Naive thymus-derived CD4-positive, alpha-beta T cell (primary cell): ENCODE data around the gene BANK1. TPM values are rescaled to one million over a fixed set of nuclear protein-coding genes. Genes with fewer than 3 reads are reported as not detected.

Experiments used
- ATAC-seq: fragments of 150-1000 bp; cut with Tn5 transposase; 2 replicates; pipeline ENCODE4 v1.10.0; 2021; ENCODE audit warnings: mild to moderate bottlenecking, moderate library complexity
- CTCF ChIA-PET: fragments of 350-600 bp; sonication (Branson Sonifier 250); formaldehyde crosslinking; loops from one replicate; lab custom pipeline; 2021; ENCODE audit warnings: antibody characterized with exemption; lab: Charles Lee
- POLR2A ChIA-PET: fragments of 350-600 bp; sonication (Branson Sonifier 250); formaldehyde crosslinking; loops from one replicate; lab custom pipeline; 2021; ENCODE audit warnings: antibody characterized with exemption, inconsistent platforms; lab: Charles Lee
- DNase-seq, 9 donors: peaks; one replicate each; pipeline versions ENCODE4 v3.0.0 to v3.0.0-alpha.2; 2020 to 2022; ENCODE audit warnings: mixed read lengths in 1 of 9
- H3K27ac ChIP-seq: one replicate; pipeline ENCODE4 v1.7.0; 2013; ENCODE audit warnings: mild to moderate bottlenecking, low read depth, low read length, moderate library complexity
- H3K27me3 ChIP-seq, 2 donors: one replicate each; pipeline ENCODE4 v1.7.0; 2013; ENCODE audit warnings: low read length in 2 of 2, mild to moderate bottlenecking in 2 of 2, moderate library complexity in 2 of 2; ENCODE audit not compliant: control insufficient read depth in 2 of 2, insufficient read depth in 2 of 2
- H3K36me3 ChIP-seq, 3 experiments: 1 replicate in 2 of 3; 2 replicates in 1 of 3; pipeline ENCODE4 v1.7.0; 2013; ENCODE audit warnings: low read length in 3 of 3, mild to moderate bottlenecking in 3 of 3, moderate library complexity in 1 of 3; ENCODE audit not compliant: insufficient read depth in 3 of 3, control insufficient read depth in 2 of 3
- H3K4me1 ChIP-seq, 2 donors: one replicate each; pipeline ENCODE4 v1.7.0; 2013; ENCODE audit warnings: low read length in 2 of 2, mild to moderate bottlenecking in 2 of 2, moderate library complexity in 1 of 2; ENCODE audit not compliant: control insufficient read depth in 2 of 2, insufficient read depth in 2 of 2
- H3K4me3 ChIP-seq: 2 replicates; pipeline ENCODE4 v1.7.0; 2013; ENCODE audit warnings: mild to moderate bottlenecking, low read length
- H3K9me3 ChIP-seq, 3 experiments: 1 replicate in 2 of 3; 2 replicates in 1 of 3; pipeline ENCODE4 v1.7.0; 2013; ENCODE audit warnings: low read length in 3 of 3; ENCODE audit not compliant: control insufficient read depth in 2 of 3
- H3K27ac Mint-ChIP-seq, 9 donors: one replicate each; pipeline ENCODE4 v1.8.0; 2020 to 2022; ENCODE audit warnings: mixed read lengths in 9 of 9, mild to moderate bottlenecking in 8 of 9, moderate library complexity in 5 of 9, inconsistent platforms in 2 of 9
- H3K27me3 Mint-ChIP-seq, 5 donors: one replicate each; pipeline ENCODE4 v1.8.0; 2021 to 2022; ENCODE audit warnings: mixed read lengths in 5 of 5, mild to moderate bottlenecking in 1 of 5
- H3K36me3 Mint-ChIP-seq, 5 donors: one replicate each; pipeline ENCODE4 v1.8.0; 2020 to 2022; ENCODE audit warnings: mixed read lengths in 5 of 5, mild to moderate bottlenecking in 3 of 5, inconsistent platforms in 1 of 5
- H3K4me1 Mint-ChIP-seq, 7 donors: one replicate each; pipeline ENCODE4 v1.8.0; 2020 to 2022; ENCODE audit warnings: mixed read lengths in 7 of 7, mild to moderate bottlenecking in 3 of 7, inconsistent platforms in 1 of 7
- H3K4me3 Mint-ChIP-seq, 10 donors: one replicate each; pipeline ENCODE4 v1.8.0; 2020 to 2022; ENCODE audit warnings: mild to moderate bottlenecking in 10 of 10, mixed read lengths in 10 of 10, moderate library complexity in 6 of 10, inconsistent platforms in 2 of 10
- H3K9me3 Mint-ChIP-seq, 11 donors: one replicate each; pipeline ENCODE4 v1.8.0; 2020 to 2022; ENCODE audit warnings: mixed read lengths in 11 of 11, mild to moderate bottlenecking in 4 of 11, inconsistent platforms in 1 of 11, moderate library complexity in 1 of 11
- intact Hi-C, 2 donors: fragments of 100-400 bp; cut with micrococcal nuclease; formaldehyde crosslinking; loops; one replicate each; pipeline ENCODE4 v1.15.1; 2023
- polyA plus RNA-seq, 2 donors: library from polyadenylated mRNA; unstranded; fragments of 300-500 nt; fragmentation: Illumina TruSeq; gene quantifications; one replicate each; pipeline ENCODE4 v1.2.3, GENCODE V29; 2021
- total RNA-seq, 6 experiments: library from RNA in 5 of 6; stranded (reverse) in 5 of 6; gene quantifications; 1 replicate in 5 of 6; 2 replicates in 1 of 6; pipeline ENCODE4 v1.2.3 and lab custom pipeline; 2021 to 2026

The BANK1 gene
- total and polyA plus RNA-seq, 7 experiments from 2014 or later = 0.22 to 8.3 (median 0.54) TPM

DNA sequence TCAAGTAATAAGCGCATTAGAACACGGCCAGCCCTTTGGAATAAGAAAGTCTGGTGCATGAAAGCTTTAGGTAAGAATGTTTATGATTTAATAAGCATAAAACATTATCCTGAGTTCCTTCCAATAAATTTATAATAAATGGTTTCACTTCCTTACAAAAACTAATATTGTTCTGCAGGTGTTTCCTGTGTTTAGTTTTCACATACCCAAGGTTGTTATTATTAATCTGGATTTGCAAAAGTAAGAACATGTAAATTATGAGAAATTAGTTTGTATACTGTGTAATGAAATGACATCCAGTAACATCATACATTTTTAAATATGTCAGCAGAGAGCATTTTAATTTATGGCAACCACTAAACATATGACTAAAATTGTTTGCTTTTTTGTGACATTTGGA lies 72.1 kb downstream of the BANK1 start:
- Mint-ChIP-seq H3K27me3 (peaks cover 0 to 26% (median 9%) of the 10 kb centered on the region in 5 donors), H3K27ac (no peak overlapping the region), H3K4me1 (no peaks in the 10 kb centered on the region), H3K36me3 (no peaks in the 10 kb centered on the region), H3K4me3 (no peak overlapping the region), H3K9me3 (peaks cover 0 to 4% (median 0%) of the 10 kb centered on the region in 11 donors)
- H3K4me3 ChIP-seq = no peak overlapping the region
- H3K27me3 ChIP-seq = no peaks in the 10 kb centered on the region
- H3K27ac ChIP-seq = no peak overlapping the region
- DNase-seq (no peak), ATAC-seq (no peak)
- no peaks in the 10 kb centered on the region for H3K4me1 ChIP-seq
- H3K36me3 ChIP-seq = no peaks in the 10 kb centered on the region
- ChIA-PET POLR2A (no interaction called here), CTCF (no interaction called here)
- no peaks in the 10 kb centered on the region for H3K9me3 ChIP-seq
- intact Hi-C loops = no loop called here

- intact Hi-C loops = no loop called here
- H3K4me1 Mint-ChIP-seq = no peaks in the 10 kb centered on the region
- no peaks in the 10 kb centered on the region for H3K4me1 ChIP-seq
- no peak for ATAC-seq
- H3K27ac Mint-ChIP-seq = no peak overlapping the region
- no peak overlapping the region for H3K27ac ChIP-seq
- ChIA-PET CTCF (no interaction called here), POLR2A (no interaction called here)
- H3K4me3 Mint-ChIP-seq = no peak overlapping the region
- DNase-seq = no peak
- no peaks in the 10 kb centered on the region for H3K27me3 ChIP-seq
- H3K9me3 ChIP-seq = no peaks in the 10 kb centered on the region
- peaks cover 0 to 4% (median 0%) of the 10 kb centered on the region in 11 donors for H3K9me3 Mint-ChIP-seq
- H3K4me3 ChIP-seq = no peak overlapping the region
- no peaks in the 10 kb centered on the region for H3K36me3 Mint-ChIP-seq
- H3K27me3 Mint-ChIP-seq = peaks cover 0 to 15% (median 4%) of the 10 kb centered on the region in 5 donors
- no peaks in the 10 kb centered on the region for H3K36me3 ChIP-seq
Observed at GRCh38 chr4:101864660-101865059, 74.1 kb downstream of the BANK1 start.

DNA sequence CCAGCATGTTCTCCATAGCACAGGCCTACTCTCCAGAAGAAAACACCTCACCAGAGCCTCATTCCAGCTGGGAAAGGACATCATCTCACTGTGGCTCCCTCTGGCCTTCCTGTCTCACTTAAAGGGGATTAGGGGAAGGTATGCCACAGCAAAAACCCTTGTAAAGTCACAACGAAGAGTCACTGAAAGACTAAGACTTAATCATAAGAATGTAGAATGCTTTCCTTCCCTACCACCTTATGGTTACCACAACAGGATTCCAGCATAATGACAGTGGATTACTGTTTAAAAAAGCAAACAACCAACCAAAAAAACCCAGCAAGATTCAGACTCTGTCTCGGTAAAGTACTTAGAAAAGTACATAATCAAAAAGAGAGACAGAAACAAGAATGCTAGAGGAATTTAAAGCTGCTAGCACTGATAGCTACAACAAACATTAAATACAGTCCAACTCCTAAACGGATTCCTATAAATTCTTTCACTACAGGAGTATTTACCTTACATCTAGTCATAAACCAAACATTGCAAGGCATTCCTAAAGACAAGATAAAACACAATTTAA lies 75.1 kb downstream of the BANK1 start:
- Mint-ChIP-seq H3K27me3 (peaks cover 0 to 14% (median 4%) of the 10 kb centered on the region in 5 donors), H3K4me1 (no peaks in the 10 kb centered on the region), H3K9me3 (peaks cover 0 to 4% (median 0%) of the 10 kb centered on the region in 11 donors), H3K27ac (no peak overlapping the region), H3K4me3 (no peak overlapping the region), H3K36me3 (no peaks in the 10 kb centered on the region)
- DNase-seq (no peak), ATAC-seq (no peak)
- ChIA-PET POLR2A (no interaction called here), CTCF (no interaction called here)
- H3K27me3 ChIP-seq = no peaks in the 10 kb centered on the region
- no peak overlapping the region for H3K27ac ChIP-seq
- H3K36me3 ChIP-seq = no peaks in the 10 kb centered on the region
- intact Hi-C loops = no loop called here
- H3K9me3 ChIP-seq = no peaks in the 10 kb centered on the region
- no peak overlapping the region for H3K4me3 ChIP-seq
- no peaks in the 10 kb centered on the region for H3K4me1 ChIP-seq

DNA sequence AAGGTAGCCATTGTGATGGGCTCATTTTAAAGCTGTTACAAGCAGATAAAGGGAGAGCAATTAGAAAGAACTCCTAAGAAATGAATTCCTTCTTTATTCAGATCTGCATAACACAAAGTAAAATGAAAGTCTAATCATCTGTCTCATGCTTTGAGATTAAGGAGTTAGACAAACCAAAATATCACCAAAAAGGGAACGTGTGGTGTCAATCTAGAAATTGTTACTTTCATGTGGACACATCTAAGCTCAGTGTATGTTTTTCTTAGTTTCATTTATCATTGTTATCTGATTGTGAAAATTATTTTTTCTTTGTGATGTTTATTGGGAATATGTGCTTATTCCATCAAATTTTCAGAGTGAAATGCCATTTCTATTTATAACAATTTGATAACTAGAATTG lies 80.3 kb downstream of the BANK1 start:
- H3K27me3 ChIP-seq = no peaks in the 10 kb centered on the region
- H3K36me3 ChIP-seq = no peaks in the 10 kb centered on the region
- DNase-seq = no peak
- Mint-ChIP-seq H3K4me1 (no peaks in the 10 kb centered on the region), H3K4me3 (no peak overlapping the region), H3K9me3 (peaks cover 0 to 4% (median 0%) of the 10 kb centered on the region in 11 donors), H3K27me3 (peaks cover 2 to 25% (median 19%) of the 10 kb centered on the region in 5 donors), H3K36me3 (no peaks in the 10 kb centered on the region), H3K27ac (no peak overlapping the region)
- intact Hi-C loops = no loop called here
- H3K4me1 ChIP-seq = no peaks in the 10 kb centered on the region
- POLR2A ChIA-PET = no interaction called here
- H3K27ac ChIP-seq = no peak overlapping the region
- H3K4me3 ChIP-seq = no peak overlapping the region
- ATAC-seq = no peak
- CTCF ChIA-PET = no interaction called here
- H3K9me3 ChIP-seq = no peaks in the 10 kb centered on the region

GRCh38 chr4:101871962-101872676 lies 81.6 kb downstream of the BANK1 start:
- no peaks in the 10 kb centered on the region for H3K36me3 Mint-ChIP-seq
- intact Hi-C loops = no loop called here
- H3K9me3 Mint-ChIP-seq = peaks cover 0 to 4% (median 0%) of the 10 kb centered on the region in 11 donors
- no peaks in the 10 kb centered on the region for H3K4me1 Mint-ChIP-seq
- H3K36me3 ChIP-seq = no peaks in the 10 kb centered on the region
- no peaks in the 10 kb centered on the region for H3K9me3 ChIP-seq
- no peak for DNase-seq
- H3K4me1 ChIP-seq = no peaks in the 10 kb centered on the region
- CTCF ChIA-PET = no interaction called here
- H3K4me3 Mint-ChIP-seq = no peak overlapping the region
- no peak for ATAC-seq
- no peaks in the 10 kb centered on the region for H3K27me3 ChIP-seq
- no peak overlapping the region for H3K27ac ChIP-seq
- peaks cover 2 to 25% (median 19%) of the 10 kb centered on the region in 5 donors for H3K27me3 Mint-ChIP-seq
- no peak overlapping the region for H3K27ac Mint-ChIP-seq
- POLR2A ChIA-PET = no interaction called here
- no peak overlapping the region for H3K4me3 ChIP-seq

- no peak for ATAC-seq
- intact Hi-C loops = no loop called here
Observed at GRCh38 chr4:101885574-101885973, 95.0 kb downstream of the BANK1 start.

GRCh38 chr4:101886826-101887225 lies 96.3 kb downstream of the BANK1 start:
- Mint-ChIP-seq H3K9me3 (peaks cover 0 to 14% (median 6%) of the 10 kb centered on the region in 11 donors), H3K27me3 (peaks cover 0 to 9% (median 0%) of the 10 kb centered on the region in 5 donors), H3K4me3 (no peak overlapping the region), H3K27ac (no peak overlapping the region), H3K4me1 (no peaks in the 10 kb centered on the region), H3K36me3 (no peaks in the 10 kb centered on the region)
- H3K9me3 ChIP-seq = no peaks in the 10 kb centered on the region
- H3K4me1 ChIP-seq = no peaks in the 10 kb centered on the region
- H3K4me3 ChIP-seq = no peak overlapping the region
- DNase-seq (no peak), ATAC-seq (no peak)
- H3K27ac ChIP-seq = no peak overlapping the region
- intact Hi-C loops = no loop called here
- no peaks in the 10 kb centered on the region for H3K36me3 ChIP-seq
- ChIA-PET POLR2A (no interaction called here), CTCF (no interaction called here)
- no peaks in the 10 kb centered on the region for H3K27me3 ChIP-seq

More at GRCh38 chr4:101885574-101885973, 95.0 kb downstream of the BANK1 start:
- ChIA-PET CTCF (no interaction called here), POLR2A (no interaction called here)
- Histone ChIP-seq H3K36me3 (no peaks in the 10 kb centered on the region), H3K27ac (no peak overlapping the region), H3K4me3 (no peak overlapping the region), H3K27me3 (no peaks in the 10 kb centered on the region), H3K9me3 (no peaks in the 10 kb centered on the region), H3K4me1 (no peaks in the 10 kb centered on the region)
- peaks cover 0 to 9% (median 0%) of the 10 kb centered on the region in 5 donors for H3K27me3 Mint-ChIP-seq
- no peaks in the 10 kb centered on the region for H3K4me1 Mint-ChIP-seq
- H3K27ac Mint-ChIP-seq = no peak overlapping the region
- H3K4me3 Mint-ChIP-seq = no peak overlapping the region
- H3K9me3 Mint-ChIP-seq = peaks cover 0 to 8% (median 2%) of the 10 kb centered on the region in 11 donors
- H3K36me3 Mint-ChIP-seq = no peaks in the 10 kb centered on the region
- DNase-seq = no peak
